Esophagus muscularis mucosa (tissue), 4 donors: Measurements from ENCODE around the gene LGALS3BP. TPM values are rescaled to one million over a fixed set of nuclear protein-coding genes. Genes with fewer than 3 reads are reported as not detected.
A peak's percentile ranks its signal among the peaks of the same experiment; 100 is the strongest.

ENCODE experiments used
- DNase-seq: peaks from one replicate; pipeline ENCODE4 v3.0.0-alpha.2; 2017; ENCODE audit errors: extremely low spot score
- H3K27ac ChIP-seq, 4 donors: fragments of 200-600 bp; sonication (generic); replicated peaks in 1 of 4; 1 replicate in 3 of 4; 2 replicates in 1 of 4; pipeline ENCODE4 v1.5.1; 2016 to 2019; ENCODE audit warnings: mild to moderate bottlenecking in 1 of 4
- H3K27me3 ChIP-seq, 4 donors: fragments of 200-600 bp; sonication (generic); one replicate each; pipeline versions ENCODE4 v1.5.1 to v1.6.0; 2016 to 2019
- H3K36me3 ChIP-seq, 4 donors: fragments of 200-600 bp; sonication (generic); one replicate each; pipeline ENCODE4 v1.5.1; 2016 to 2019
- H3K4me1 ChIP-seq, 4 donors: fragments of 200-600 bp; sonication (generic); one replicate each; pipeline ENCODE4 v1.5.1; 2016 to 2019
- H3K4me3 ChIP-seq, 4 donors: fragments of 200-600 bp; sonication (generic); 1 replicate in 2 of 4; 2 replicates in 2 of 4; pipeline ENCODE4 v1.5.1; 2016 to 2019; ENCODE audit warnings: mild to moderate bottlenecking in 4 of 4, moderate library complexity in 1 of 4
- H3K9me3 ChIP-seq, 4 donors: fragments of 200-600 bp; sonication (generic); 1 replicate in 3 of 4; 2 replicates in 1 of 4; pipeline ENCODE4 v1.5.1; 2016 to 2019
- EP300 ChIP-seq: sonication (generic); formaldehyde crosslinking; IDR thresholded peaks from one replicate; pipeline ENCODE4 v1.6.1; 2017; ENCODE audit warnings: antibody characterized with exemption
- POLR2A ChIP-seq: fragments of 450-650 bp; IDR thresholded peaks from one replicate; pipeline ENCODE4 v1.6.1; 2017; ENCODE audit warnings: antibody characterized with exemption, moderate library complexity, mild to moderate bottlenecking, low read depth
- POLR2AphosphoS5 ChIP-seq, 2 donors: sonication (generic); formaldehyde crosslinking; IDR thresholded peaks; one replicate each; pipeline ENCODE4 v1.6.1; 2017; ENCODE audit warnings: antibody characterized with exemption in 2 of 2
- WGBS: methylation state at CpG from one replicate; pipeline ENCODE4 v1.1.5; 2018; 5-methylcytosine and 5-hydroxymethylcytosine counted together
- intact Hi-C: fragments of 100-400 bp; cut with DNase I; formaldehyde crosslinking; loops from one replicate; pipeline ENCODE4 v1.15.1; 2023
- total RNA-seq, 4 donors: library from RNA; depleted of rRNA; stranded (reverse); fragments of >200 nt; gene quantifications; one replicate each; pipeline versions ENCODE4 v1.1.0 to v1.2.1, GENCODE V29; 2016
- TF ChIP-seq, protein P1 (sequence below), 3 experiments: fragments of 200-600 bp in 2 of 3; fragments of 450-650 bp in 1 of 3; sonication (generic) in 2 of 3; IDR thresholded peaks; one replicate each; pipeline ENCODE4 v1.5.1; 2017 to 2019; ENCODE audit warnings: antibody characterized with exemption in 3 of 3, mild to moderate bottlenecking in 2 of 3, moderate library complexity in 1 of 3

LGALS3BP gene
- total RNA-seq, 4 donors from 2014 or later: 106 to 284 (median 197) TPM

DNA sequence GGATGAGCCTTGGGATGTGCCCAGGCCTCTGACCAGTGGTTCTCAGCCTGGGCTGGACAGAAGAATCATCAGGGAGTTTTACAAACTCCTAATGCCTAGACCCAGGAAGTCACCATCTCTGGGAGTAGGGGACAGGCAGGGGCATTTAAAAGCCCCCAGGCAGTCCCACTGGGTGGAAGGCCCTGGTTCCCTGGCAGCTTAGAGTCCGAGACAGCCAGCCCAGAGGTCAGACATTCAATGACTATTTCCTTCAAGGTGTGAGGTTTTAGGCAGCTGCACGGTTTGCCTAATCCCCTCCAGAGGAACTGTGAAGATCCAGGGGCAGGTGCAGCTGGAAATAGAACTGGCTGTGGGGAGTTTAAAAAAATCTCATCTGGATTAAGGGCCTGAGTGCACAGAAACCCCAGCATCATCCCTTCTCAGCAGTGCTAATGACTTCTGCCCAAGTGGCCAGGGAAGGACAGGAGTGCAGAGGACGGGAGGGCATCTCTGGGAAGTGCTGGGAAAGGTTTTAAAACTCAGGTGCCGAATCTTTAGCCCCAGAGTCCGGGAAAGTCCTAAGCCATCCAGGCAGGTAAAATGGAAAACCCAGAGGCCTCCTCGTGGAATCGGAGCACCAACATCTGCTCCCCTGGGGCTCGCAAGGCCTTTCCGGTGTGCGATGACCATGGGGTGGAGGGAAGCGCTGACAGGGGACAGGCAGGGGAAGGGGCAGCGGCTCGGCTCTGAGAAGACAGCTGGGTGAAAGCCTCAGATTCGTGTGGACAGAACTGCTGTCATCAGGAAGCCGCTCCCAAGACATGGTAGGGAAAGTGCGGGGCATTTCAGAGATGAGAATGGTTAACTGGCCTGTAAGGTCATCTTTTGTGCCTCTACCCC, 1.5 kb upstream of the LGALS3BP start:
- H3K36me3 ChIP-seq: peaks cover 0 to 5% (median 0%) of the 10 kb centered on the region in 4 donors
- 79% methylated on average over 14 of the region's 16 CpGs for WGBS
- no peaks in the 10 kb centered on the region for H3K9me3 ChIP-seq
- no peak for TF ChIP-seq EP300
- TF ChIP-seq, protein P1, sequence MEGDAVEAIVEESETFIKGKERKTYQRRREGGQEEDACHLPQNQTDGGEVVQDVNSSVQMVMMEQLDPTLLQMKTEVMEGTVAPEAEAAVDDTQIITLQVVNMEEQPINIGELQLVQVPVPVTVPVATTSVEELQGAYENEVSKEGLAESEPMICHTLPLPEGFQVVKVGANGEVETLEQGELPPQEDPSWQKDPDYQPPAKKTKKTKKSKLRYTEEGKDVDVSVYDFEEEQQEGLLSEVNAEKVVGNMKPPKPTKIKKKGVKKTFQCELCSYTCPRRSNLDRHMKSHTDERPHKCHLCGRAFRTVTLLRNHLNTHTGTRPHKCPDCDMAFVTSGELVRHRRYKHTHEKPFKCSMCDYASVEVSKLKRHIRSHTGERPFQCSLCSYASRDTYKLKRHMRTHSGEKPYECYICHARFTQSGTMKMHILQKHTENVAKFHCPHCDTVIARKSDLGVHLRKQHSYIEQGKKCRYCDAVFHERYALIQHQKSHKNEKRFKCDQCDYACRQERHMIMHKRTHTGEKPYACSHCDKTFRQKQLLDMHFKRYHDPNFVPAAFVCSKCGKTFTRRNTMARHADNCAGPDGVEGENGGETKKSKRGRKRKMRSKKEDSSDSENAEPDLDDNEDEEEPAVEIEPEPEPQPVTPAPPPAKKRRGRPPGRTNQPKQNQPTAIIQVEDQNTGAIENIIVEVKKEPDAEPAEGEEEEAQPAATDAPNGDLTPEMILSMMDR (IDR thresholded peaks at IDR 0.05): no peak
- no peak for TF ChIP-seq POLR2AphosphoS5 (IDR thresholded peaks at IDR 0.05)
- no peak for TF ChIP-seq POLR2A
- no peaks in the 10 kb centered on the region for H3K27me3 ChIP-seq
- intact Hi-C loops: no loop called here
- H3K27ac ChIP-seq: peak overlapping the region in 1 of 4 donors; percentile 68
- DNase-seq: no peak
- peaks cover 43 to 51% (median 46%) of the 10 kb centered on the region in 4 donors for H3K4me1 ChIP-seq
- no peak overlapping the region for H3K4me3 ChIP-seq

DNA sequence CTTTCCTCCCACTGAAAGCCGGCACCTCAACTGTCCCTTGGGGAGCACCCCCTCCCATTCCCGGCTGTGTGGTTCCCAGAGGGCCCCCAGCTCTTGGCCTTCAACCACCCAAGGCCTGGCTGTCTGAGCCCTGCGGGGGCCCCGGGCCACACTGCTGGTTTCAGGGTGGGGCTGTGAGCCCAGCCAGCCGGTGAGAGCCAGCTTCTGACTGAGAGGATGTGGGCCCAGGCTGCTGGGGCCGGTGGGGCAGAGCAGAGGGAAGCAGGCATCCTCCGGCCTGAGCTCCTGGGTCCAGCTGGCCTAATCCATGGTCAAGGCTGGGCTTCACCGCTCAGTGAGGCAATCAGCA, 875 bp upstream of the LGALS3BP start:
- Histone ChIP-seq H3K27ac (peak overlapping the region in 3 of 4 donors; percentile 49 to 68 (median 66)), H3K36me3 (peaks cover 0 to 6% (median 0%) of the 10 kb centered on the region in 4 donors), H3K4me1 (peaks cover 45 to 51% (median 48%) of the 10 kb centered on the region in 4 donors), H3K27me3 (no peaks in the 10 kb centered on the region), H3K9me3 (no peaks in the 10 kb centered on the region), H3K4me3 (no peak overlapping the region)
- intact Hi-C loops: no loop called here
- DNase-seq: no peak
- TF ChIP-seq POLR2A: no peak
- TF ChIP-seq, protein P1 (IDR thresholded peaks at IDR 0.05): no peak
- no peak for TF ChIP-seq POLR2AphosphoS5 (IDR thresholded peaks at IDR 0.05)
- TF ChIP-seq EP300: no peak
- 69% methylated on average over 4 of the region's 8 CpGs for WGBS

DNA sequence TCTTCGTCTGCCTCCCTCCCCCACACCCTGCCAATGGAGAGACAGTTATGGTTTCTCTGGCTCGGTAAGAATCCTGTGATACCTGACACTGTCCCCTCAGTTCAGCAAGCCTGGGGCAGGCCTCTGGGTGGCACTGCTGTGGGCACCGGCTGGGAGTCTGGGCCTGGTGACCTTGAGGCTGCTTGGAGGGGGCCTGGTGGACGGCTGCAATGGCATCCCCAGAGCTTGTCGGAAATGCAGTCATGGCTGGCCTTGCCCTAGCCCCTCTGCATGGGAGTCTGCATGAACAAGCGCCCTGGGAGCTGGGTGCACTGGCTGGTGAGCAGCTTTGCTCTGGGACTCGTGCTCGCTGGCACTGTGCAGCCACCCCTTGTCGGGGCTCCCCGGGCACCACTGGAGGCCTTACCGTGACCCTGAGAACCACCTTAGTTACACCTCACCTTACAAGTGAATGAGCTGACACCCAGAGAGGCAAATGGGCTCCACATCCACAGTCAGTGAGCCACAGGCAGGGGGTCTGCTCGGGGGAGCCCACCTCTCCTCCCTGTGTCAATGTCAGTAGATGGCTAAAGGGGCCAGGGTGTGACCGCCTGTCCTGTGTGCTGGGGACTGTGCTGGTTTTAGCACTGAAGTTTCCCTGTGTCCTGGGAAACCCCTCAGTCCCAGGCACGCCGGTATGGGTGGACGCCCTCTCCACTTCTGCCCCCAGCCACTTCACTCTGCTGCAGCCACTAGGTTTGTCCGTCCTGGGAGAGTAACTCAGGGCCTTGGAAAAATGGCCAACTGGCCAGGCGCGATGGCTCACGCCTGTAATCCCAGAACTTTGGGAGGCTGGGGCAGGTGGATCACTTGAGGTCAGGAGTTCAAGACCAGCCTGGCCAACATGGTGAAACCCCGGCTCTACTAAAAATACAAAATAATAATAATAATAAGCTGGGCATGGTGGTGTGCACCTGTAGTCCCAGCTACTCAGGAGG, 1.4 kb downstream of the LGALS3BP start:
- no peaks in the 10 kb centered on the region for H3K9me3 ChIP-seq
- peak overlapping the region in 3 of 4 donors; percentile 7 to 46 (median 21) for H3K4me3 ChIP-seq
- H3K36me3 ChIP-seq: peaks cover 0 to 8% (median 3%) of the 10 kb centered on the region in 4 donors
- no peak for DNase-seq
- peak overlapping the region in 3 of 4 donors; percentile 30 to 82 (median 69) for H3K27ac ChIP-seq
- TF ChIP-seq POLR2AphosphoS5 (IDR thresholded peaks at IDR 0.05): no peak
- TF ChIP-seq, protein P1 (IDR thresholded peaks at IDR 0.05): no peak
- 79% methylated on average over 15 of the region's 21 CpGs for WGBS
- H3K27me3 ChIP-seq: no peaks in the 10 kb centered on the region
- intact Hi-C loops: no loop called here
- H3K4me1 ChIP-seq: peaks cover 55 to 70% (median 67%) of the 10 kb centered on the region in 4 donors

GRCh38 chr17:78977681-78977943, 2.1 kb downstream of the LGALS3BP start:
- Histone ChIP-seq H3K9me3 (no peaks in the 10 kb centered on the region), H3K4me1 (peaks cover 57 to 75% (median 72%) of the 10 kb centered on the region in 4 donors), H3K4me3 (peak overlapping the region in 1 of 4 donors; percentile 5), H3K27me3 (no peaks in the 10 kb centered on the region), H3K36me3 (peaks cover 0 to 8% (median 3%) of the 10 kb centered on the region in 4 donors), H3K27ac (peak overlapping the region in 3 of 4 donors; percentile 30 to 82 (median 69))
- intact Hi-C loops: no loop called here
- 80% methylated on average over 8 of the region's 8 CpGs for WGBS
- TF ChIP-seq EP300 (no peak), POLR2AphosphoS5 (IDR thresholded peaks at IDR 0.05) (no peak), POLR2A (no peak)
- TF ChIP-seq, protein P1 (IDR thresholded peaks at IDR 0.05): no peak
- no peak for DNase-seq
